Liver (tissue), 9 donors: ENCODE results near the gene SCYGR1. TPM values are rescaled to one million over a fixed set of nuclear protein-coding genes. Genes with fewer than 3 reads are reported as not detected.
"Not testable (repeated sequence)": the region's sequence is repeated elsewhere in the genome, so short reads cannot be mapped to it uniquely, and the experiment has no call there.

ENCODE experiments used
- DNase-seq: peaks from one replicate; pipeline ENCODE4 v3.0.0-alpha.2; 2017; ENCODE audit warnings: low spot score
- H3K27ac ChIP-seq, 2 donors: one replicate each; pipeline ENCODE4 v1.7.0; 2013; ENCODE audit warnings: inconsistent platforms in 2 of 2, low read length in 2 of 2, control low read depth in 1 of 2, low read depth in 1 of 2, mild to moderate bottlenecking in 1 of 2
- H3K27me3 ChIP-seq, 4 donors: one replicate each; pipeline versions ENCODE4 v1.6.1 to v1.7.0; 2013; ENCODE audit warnings: low read length in 3 of 4, inconsistent platforms in 1 of 4, mild to moderate bottlenecking in 1 of 4, moderate library complexity in 1 of 4; ENCODE audit not compliant: control insufficient read depth in 4 of 4, insufficient read depth in 4 of 4
- H3K36me3 ChIP-seq, 4 donors: one replicate each; pipeline versions ENCODE4 v1.6.1 to v1.7.0; 2013; ENCODE audit warnings: low read length in 3 of 4, mild to moderate bottlenecking in 3 of 4, low read depth in 1 of 4, moderate library complexity in 1 of 4; ENCODE audit not compliant: control insufficient read depth in 4 of 4, insufficient read depth in 3 of 4
- H3K4me1 ChIP-seq, 4 donors: one replicate each; pipeline versions ENCODE4 v1.6.1 to v1.7.0; 2013; ENCODE audit warnings: low read length in 3 of 4, mild to moderate bottlenecking in 3 of 4, moderate library complexity in 1 of 4; ENCODE audit not compliant: control insufficient read depth in 4 of 4, insufficient read depth in 4 of 4
- H3K4me3 ChIP-seq, 3 donors: one replicate each; pipeline versions ENCODE4 v1.6.1 to v1.7.0; 2013; ENCODE audit warnings: low read length in 3 of 3, control low read depth in 1 of 3, low read depth in 1 of 3, mild to moderate bottlenecking in 1 of 3
- H3K9ac ChIP-seq, 2 donors: one replicate each; pipeline ENCODE4 v1.7.0; 2013; ENCODE audit warnings: low read length in 2 of 2, mild to moderate bottlenecking in 2 of 2, moderate library complexity in 2 of 2, control low read depth in 1 of 2, low read depth in 1 of 2
- H3K9me3 ChIP-seq, 4 donors: one replicate each; pipeline versions ENCODE4 v1.6.1 to v1.7.0; 2013; ENCODE audit warnings: low read length in 3 of 4; ENCODE audit not compliant: control insufficient read depth in 4 of 4
- ATF3 ChIP-seq: IDR thresholded peaks from 2 replicates; pipeline ENCODE4 v1.6.1; 2016; ENCODE audit warnings: antibody characterized with exemption
- CTCF ChIP-seq: fragments of 150-350 bp; IDR thresholded peaks from 2 replicates; pipeline ENCODE4 v1.5.1; 2017; ENCODE audit warnings: improper control_type of control experiment, low read depth, low read length; ENCODE audit not compliant: missing input control
- EGR1 ChIP-seq, 2 donors: IDR thresholded peaks; 2 replicates each; pipeline ENCODE4 v1.6.1; 2016 to 2018; ENCODE audit warnings: antibody characterized with exemption in 2 of 2, low read depth in 2 of 2
- FOXA1 ChIP-seq: IDR thresholded peaks from 2 replicates; pipeline ENCODE4 v1.6.1; 2016; ENCODE audit warnings: antibody characterized with exemption
- FOXA2 ChIP-seq: IDR thresholded peaks from 2 replicates; pipeline ENCODE4 v1.6.1; 2016; ENCODE audit warnings: antibody characterized with exemption
- GABPA ChIP-seq, 2 donors: IDR thresholded peaks in 1 of 2; conservative IDR thresholded peaks in 1 of 2; 2 replicates each; pipeline ENCODE4 v1.6.1; 2016; ENCODE audit warnings: antibody characterized with exemption in 2 of 2, mild to moderate bottlenecking in 1 of 2, moderate library complexity in 1 of 2
- HNF4A ChIP-seq, 2 donors: conservative IDR thresholded peaks; 2 replicates each; pipeline ENCODE4 v1.6.1; 2016; ENCODE audit warnings: antibody characterized with exemption in 2 of 2, mild to moderate bottlenecking in 2 of 2
- HNF4G ChIP-seq: IDR thresholded peaks from 2 replicates; pipeline ENCODE4 v1.6.1; 2016; ENCODE audit warnings: antibody characterized with exemption
- JUND ChIP-seq, 2 donors: IDR thresholded peaks; 2 replicates each; pipeline ENCODE4 v1.6.1; 2016; ENCODE audit warnings: antibody characterized with exemption in 2 of 2
- NR2F2 ChIP-seq: IDR thresholded peaks from 2 replicates; pipeline ENCODE4 v1.6.1; 2016; ENCODE audit warnings: antibody characterized with exemption
- RAD21 ChIP-seq, 2 donors: IDR thresholded peaks; 2 replicates each; pipeline ENCODE4 v1.6.1; 2016; ENCODE audit warnings: antibody characterized with exemption in 2 of 2, mild to moderate bottlenecking in 2 of 2
- RXRA ChIP-seq, 2 donors: IDR thresholded peaks; 2 replicates each; pipeline ENCODE4 v1.6.1; 2017 to 2018; ENCODE audit warnings: antibody characterized with exemption in 2 of 2, mild to moderate bottlenecking in 1 of 2
- SP1 ChIP-seq: IDR thresholded peaks from 2 replicates; pipeline ENCODE4 v1.6.1; 2018; ENCODE audit warnings: antibody characterized with exemption, mild to moderate bottlenecking
- TAF1 ChIP-seq: conservative IDR thresholded peaks from 2 replicates; pipeline ENCODE4 v1.6.1; 2016; ENCODE audit warnings: antibody characterized with exemption, mild to moderate bottlenecking
- YY1 ChIP-seq: IDR thresholded peaks from 2 replicates; pipeline ENCODE4 v1.6.1; 2016; ENCODE audit warnings: antibody characterized with exemption, mild to moderate bottlenecking
- ZBTB33 ChIP-seq: IDR thresholded peaks from 2 replicates; pipeline ENCODE4 v1.6.1; 2016; ENCODE audit warnings: antibody characterized with exemption
- WGBS: extraction: QIAGEN DNeasy Blood & Tissue Kit; methylation state at CpG from one replicate; pipeline ENCODE4 v1.1.7; 2013; 5-methylcytosine and 5-hydroxymethylcytosine counted together
- polyA plus RNA-seq, 2 donors: library from polyadenylated mRNA; stranded (reverse) in 1 of 2; unstranded in 1 of 2; fragments of 200-250 nt in 1 of 2; fragments of >200 nt in 1 of 2; fragmentation: Nextera tagmentation in 1 of 2; extraction: Ambion mirVana in 1 of 2; gene quantifications; one replicate each; pipeline versions ENCODE4 v1.2.1 to v1.2.3, GENCODE V29; 2013 to 2015
- total RNA-seq, 2 donors: library from RNA; depleted of rRNA; stranded (reverse); fragments of >200 nt; gene quantifications; one replicate each; pipeline ENCODE4 v1.2.3, GENCODE V29; 2014
- TF ChIP-seq, protein P1 (sequence below): IDR thresholded peaks from 2 replicates; pipeline ENCODE4 v1.6.1; 2016; ENCODE audit warnings: antibody characterized with exemption
- TF ChIP-seq, protein P2 (sequence below): IDR thresholded peaks from 2 replicates; pipeline ENCODE4 v1.6.1; 2016; ENCODE audit warnings: antibody characterized with exemption, mild to moderate bottlenecking
- donor health status: healthy.
- donor health status: healthy.
- donor health status: healthy.
- donor health status: healthy.
- donor health status: healthy.

Gene SCYGR1
- total and polyA plus RNA-seq, 4 donors: not detected

- TF ChIP-seq RAD21 (IDR thresholded peaks at IDR 0.05): no peak
- TF ChIP-seq FOXA2: no peak
- no peak for TF ChIP-seq CTCF
- TF ChIP-seq FOXA1: no peak
- TF ChIP-seq HNF4G: no peak
- TF ChIP-seq SP1: no peak
Measured at GRCh38 chr2:227386630-227387029, 1.1 kb downstream of the SCYGR1 start (continued).

GRCh38 chr2:227383686-227384085 is 4.1 kb downstream of the SCYGR1 start:
- no peak overlapping the region for H3K4me3 ChIP-seq
- no peaks in the 10 kb centered on the region for H3K36me3 ChIP-seq
- 78% methylated on average over 3 of the region's 3 CpGs for whole genome bisulfite sequencing
- H3K4me1 ChIP-seq: no peaks in the 10 kb centered on the region
- H3K9me3 ChIP-seq: no peaks in the 10 kb centered on the region
- H3K27me3 ChIP-seq: no peaks in the 10 kb centered on the region
- H3K27ac ChIP-seq: no peak overlapping the region
- no peak for DNase-seq
- H3K9ac ChIP-seq: no peak overlapping the region
- TF ChIP-seq HNF4G (no peak), RAD21 (IDR thresholded peaks at IDR 0.05) (no peak), TAF1 (no peak), HNF4A (conservative IDR thresholded peaks at IDR 0.05) (no peak), NR2F2 (no peak), CTCF (no peak), GABPA (IDR thresholded peaks at IDR 0.05 in 1 of 2, conservative IDR thresholded peaks at IDR 0.05 in 1 of 2) (no peak), ZBTB33 (no peak), EGR1 (IDR thresholded peaks at IDR 0.05; ENCODE audit: low read depth in 2 of 2) (no peak), JUND (IDR thresholded peaks at IDR 0.05) (no peak), FOXA1 (no peak), FOXA2 (no peak), ATF3 (no peak), RXRA (IDR thresholded peaks at IDR 0.05) (no peak), YY1 (no peak)
- TF ChIP-seq, protein P1, sequence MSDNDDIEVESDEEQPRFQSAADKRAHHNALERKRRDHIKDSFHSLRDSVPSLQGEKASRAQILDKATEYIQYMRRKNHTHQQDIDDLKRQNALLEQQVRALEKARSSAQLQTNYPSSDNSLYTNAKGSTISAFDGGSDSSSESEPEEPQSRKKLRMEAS: no peak
- TF ChIP-seq, protein P2, sequence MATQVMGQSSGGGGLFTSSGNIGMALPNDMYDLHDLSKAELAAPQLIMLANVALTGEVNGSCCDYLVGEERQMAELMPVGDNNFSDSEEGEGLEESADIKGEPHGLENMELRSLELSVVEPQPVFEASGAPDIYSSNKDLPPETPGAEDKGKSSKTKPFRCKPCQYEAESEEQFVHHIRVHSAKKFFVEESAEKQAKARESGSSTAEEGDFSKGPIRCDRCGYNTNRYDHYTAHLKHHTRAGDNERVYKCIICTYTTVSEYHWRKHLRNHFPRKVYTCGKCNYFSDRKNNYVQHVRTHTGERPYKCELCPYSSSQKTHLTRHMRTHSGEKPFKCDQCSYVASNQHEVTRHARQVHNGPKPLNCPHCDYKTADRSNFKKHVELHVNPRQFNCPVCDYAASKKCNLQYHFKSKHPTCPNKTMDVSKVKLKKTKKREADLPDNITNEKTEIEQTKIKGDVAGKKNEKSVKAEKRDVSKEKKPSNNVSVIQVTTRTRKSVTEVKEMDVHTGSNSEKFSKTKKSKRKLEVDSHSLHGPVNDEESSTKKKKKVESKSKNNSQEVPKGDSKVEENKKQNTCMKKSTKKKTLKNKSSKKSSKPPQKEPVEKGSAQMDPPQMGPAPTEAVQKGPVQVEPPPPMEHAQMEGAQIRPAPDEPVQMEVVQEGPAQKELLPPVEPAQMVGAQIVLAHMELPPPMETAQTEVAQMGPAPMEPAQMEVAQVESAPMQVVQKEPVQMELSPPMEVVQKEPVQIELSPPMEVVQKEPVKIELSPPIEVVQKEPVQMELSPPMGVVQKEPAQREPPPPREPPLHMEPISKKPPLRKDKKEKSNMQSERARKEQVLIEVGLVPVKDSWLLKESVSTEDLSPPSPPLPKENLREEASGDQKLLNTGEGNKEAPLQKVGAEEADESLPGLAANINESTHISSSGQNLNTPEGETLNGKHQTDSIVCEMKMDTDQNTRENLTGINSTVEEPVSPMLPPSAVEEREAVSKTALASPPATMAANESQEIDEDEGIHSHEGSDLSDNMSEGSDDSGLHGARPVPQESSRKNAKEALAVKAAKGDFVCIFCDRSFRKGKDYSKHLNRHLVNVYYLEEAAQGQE: no peak

DNA sequence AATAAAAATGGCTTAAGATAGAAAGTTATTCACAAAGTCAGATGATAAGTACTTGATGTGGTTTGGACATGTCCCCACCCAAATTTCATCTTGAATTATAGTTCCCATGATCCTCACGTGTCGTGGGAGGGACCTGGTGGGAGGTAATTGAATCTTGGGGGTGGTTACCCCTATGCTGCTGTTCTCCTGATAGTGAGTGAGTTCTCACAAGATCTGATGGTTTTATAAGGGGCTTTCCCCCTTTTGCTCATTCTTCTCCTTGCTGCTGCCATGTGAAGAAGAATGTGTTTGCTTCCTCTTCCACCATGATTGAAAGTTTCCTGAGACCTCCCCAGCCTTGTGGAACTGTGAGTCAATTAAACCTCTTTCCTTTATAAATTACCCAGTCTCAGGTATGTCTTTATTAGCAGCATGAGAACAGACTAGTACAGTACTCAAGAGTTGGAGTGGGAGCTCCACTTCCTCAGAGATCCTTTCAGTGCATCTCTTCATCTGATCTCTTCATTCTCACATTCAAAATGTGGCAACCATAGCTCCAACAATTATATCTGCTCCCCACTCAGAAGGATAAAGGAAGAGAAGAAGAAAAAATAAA is 5.4 kb downstream of the SCYGR1 start:
- 81% methylated on average over 2 of the region's 2 CpGs for WGBS
- not testable (repeated sequence) for H3K9me3 ChIP-seq, DNase-seq, H3K9ac ChIP-seq, H3K4me1 ChIP-seq, H3K27me3 ChIP-seq, H3K36me3 ChIP-seq, H3K27ac ChIP-seq, H3K4me3 ChIP-seq
